SH-SY5Y (cell line): Measurements from ENCODE around the gene APOBEC3G.
"Not testable (repeated sequence)": the region's sequence is repeated elsewhere in the genome, so short reads cannot be mapped to it uniquely, and the experiment has no call there.

Source experiments
- GATA2 ChIP-seq: IDR thresholded peaks from 2 replicates; pipeline ENCODE4 v1.6.1; 2011; ENCODE audit warnings: mild to moderate bottlenecking, low read depth, low read length
- GATA3 ChIP-seq: IDR thresholded peaks from 2 replicates; pipeline ENCODE4 v1.6.1; 2011; ENCODE audit warnings: low read depth, mild to moderate bottlenecking, low read length, moderate library complexity

APOBEC3G gene

GRCh38 chr22:39077026-39077840 is at the start of gene APOBEC3G:
APOBEC3G (plus strand) TSS chr22:39077275; CDS start chr22:39077362, 87 bp downstream.
- TF ChIP-seq GATA2, GATA3: not testable (repeated sequence)

GRCh38 chr22:39027717-39028116 is 49.4 kb upstream of the APOBEC3G start:
- no peak for TF ChIP-seq GATA3
- TF ChIP-seq GATA2: no peak

DNA sequence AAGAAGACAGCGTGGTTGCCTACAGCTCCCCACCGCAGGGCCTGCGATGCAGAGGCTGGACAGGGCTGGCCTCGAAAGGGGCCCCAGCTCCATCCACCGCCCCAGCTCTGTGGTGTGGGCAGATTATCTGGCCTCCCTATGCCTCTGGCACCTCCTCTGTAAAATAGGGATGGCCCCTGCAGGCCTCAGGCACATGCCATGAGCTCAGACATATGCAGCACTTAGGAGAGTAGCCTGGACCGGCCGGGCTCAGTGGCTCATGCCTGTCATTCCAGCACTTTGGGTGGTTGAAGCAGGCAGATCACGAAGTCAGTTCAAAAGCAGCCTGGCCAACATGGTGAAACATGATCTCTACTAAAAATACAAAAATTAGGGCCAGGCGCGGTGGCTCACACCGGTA is 48.8 kb upstream of the APOBEC3G start:
- TF ChIP-seq GATA3 (no peak), GATA2 (no peak)

GRCh38 chr22:39029227-39029626 is 47.8 kb upstream of the APOBEC3G start:
- no peak for TF ChIP-seq GATA3
- TF ChIP-seq GATA2: no peak

- TF ChIP-seq GATA3: no peak
- TF ChIP-seq GATA2: no peak
Measured at GRCh38 chr22:39030705-39031104, 46.4 kb upstream of the APOBEC3G start.

- no peak for TF ChIP-seq GATA2
- no peak for TF ChIP-seq GATA3
Measured at GRCh38 chr22:39039306-39040126, 37.6 kb upstream of the APOBEC3G start.

DNA sequence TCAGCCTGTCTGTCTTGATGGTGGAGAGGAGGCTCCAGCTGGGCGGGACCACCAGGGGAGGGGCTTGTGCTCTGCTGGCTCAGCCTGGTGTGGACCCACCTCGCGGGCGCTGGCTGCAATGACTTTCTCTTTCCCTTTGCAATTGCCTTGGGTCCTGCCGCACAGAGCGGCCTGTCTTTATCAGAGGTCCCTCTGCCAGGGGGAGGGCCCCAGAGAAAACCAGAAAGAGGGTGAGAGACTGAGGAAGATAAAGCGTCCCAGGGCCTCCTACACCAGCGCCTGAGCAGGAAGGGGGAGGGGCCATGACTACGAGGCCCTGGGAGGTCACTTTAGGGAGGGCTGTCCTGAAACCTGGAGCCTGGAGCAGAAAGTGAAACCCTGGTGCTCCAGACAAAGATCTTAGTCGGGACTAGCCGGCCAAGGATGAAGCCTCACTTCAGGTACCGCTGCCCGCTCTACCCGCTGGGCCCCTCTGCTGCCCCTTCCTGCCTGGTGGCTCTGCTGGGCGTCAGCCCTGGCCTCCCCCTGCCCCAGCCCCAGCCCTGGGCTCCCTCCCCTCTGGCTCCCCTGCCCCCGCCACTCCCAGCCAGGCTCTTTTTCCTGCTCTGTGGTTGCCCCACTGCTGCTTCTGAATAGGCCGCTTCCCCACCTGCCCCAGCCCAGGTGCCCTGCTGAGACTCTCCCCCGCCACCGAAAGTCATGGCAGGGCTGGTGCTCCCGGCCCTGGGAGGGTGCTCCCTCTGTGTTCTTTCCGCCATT is 36.4 kb upstream of the APOBEC3G start, which contains the start of gene APOBEC3F:
Gene APOBEC3F (plus strand): TSS at position 327 of the 759 bp plus-strand sequence. CDS start 97 bp downstream, at position 424.
- TF ChIP-seq GATA3, GATA2: not testable (repeated sequence)

DNA sequence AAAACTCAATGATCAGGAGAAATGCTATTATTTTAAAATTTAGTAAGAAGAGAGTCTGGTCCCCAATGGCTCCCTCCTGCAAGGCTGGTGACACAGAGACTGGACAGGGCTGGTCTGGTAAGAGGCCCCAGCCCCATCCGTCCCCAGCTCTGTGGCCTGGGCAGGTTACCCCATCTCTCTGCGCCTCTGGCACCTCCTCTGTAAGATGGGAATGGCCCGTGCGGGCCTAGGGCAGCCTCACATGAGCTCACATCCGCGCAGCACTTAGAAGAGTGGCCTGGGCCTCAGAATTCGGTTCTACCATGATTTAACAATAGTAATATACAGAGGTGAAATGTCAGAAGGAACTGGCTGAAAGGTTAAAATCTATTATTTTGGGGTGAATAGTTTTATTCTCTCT is 35.2 kb upstream of the APOBEC3G start:
- no peak for TF ChIP-seq GATA3
- TF ChIP-seq GATA2: no peak

GRCh38 chr22:39055658-39056057 is 21.4 kb upstream of the APOBEC3G start:
- no peak for TF ChIP-seq GATA2
- TF ChIP-seq GATA3: no peak

- TF ChIP-seq GATA2 (no peak), GATA3 (no peak)
Measured at GRCh38 chr22:39068033-39068785, 8.9 kb upstream of the APOBEC3G start.

GRCh38 chr22:39070186-39070585 is 6.9 kb upstream of the APOBEC3G start:
- TF ChIP-seq GATA2: no peak
- no peak for TF ChIP-seq GATA3

GRCh38 chr22:39073981-39074380 is 3.1 kb upstream of the APOBEC3G start:
- no peak for TF ChIP-seq GATA2
- no peak for TF ChIP-seq GATA3

- TF ChIP-seq GATA2 (no peak), GATA3 (no peak)
Measured at GRCh38 chr22:39078329-39078728, 1.3 kb downstream of the APOBEC3G start.
